ENCODE results near the gene RPL9.
A peak's percentile ranks its signal among the peaks of the same experiment; 100 is the strongest.
"Not testable (repeated sequence)": the region's sequence is repeated elsewhere in the genome, so short reads cannot be mapped to it uniquely, and the experiment has no call there.

RPL9 gene

DNA sequence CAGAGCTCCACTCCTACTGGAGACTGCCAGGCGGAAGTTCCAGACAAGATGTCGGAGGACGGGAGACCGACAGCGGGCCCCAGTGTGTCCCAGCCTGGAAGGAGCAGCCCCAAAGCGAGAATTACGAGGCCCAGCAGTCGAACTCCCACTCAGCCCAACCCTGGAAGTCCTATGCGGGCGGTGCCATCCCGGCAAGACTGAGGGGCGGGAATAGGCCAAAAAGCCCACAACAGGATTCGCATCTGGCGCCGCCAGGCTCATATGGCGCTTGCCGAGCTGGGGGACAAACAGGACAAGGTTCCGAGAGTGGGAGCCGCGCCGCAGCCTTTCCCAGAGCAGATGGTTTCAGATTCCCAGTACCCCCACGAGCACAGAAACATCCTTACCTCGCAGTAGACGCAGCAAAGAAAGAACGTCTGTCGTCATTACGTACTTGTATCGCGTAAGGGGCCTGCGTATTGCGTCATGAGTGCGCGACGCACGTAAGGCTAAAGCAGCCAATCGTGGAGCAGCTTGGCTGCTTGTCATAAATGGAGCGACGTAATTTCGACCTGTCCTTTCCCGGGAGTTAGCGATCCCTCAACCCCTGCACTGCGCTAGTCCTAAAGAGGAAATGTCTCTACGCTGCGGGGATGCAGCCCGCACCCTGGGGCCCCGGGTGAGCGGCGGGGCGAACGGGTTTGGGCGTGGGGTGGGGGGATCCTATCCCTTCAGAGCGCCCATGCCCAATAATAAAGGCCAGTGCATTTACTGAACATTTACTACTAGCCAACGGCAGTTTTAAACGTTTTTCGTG, at the start of gene RPL9, which contains the start of gene LIAS:
Gene RPL9, minus strand, starts transcription at position 418 of the 796 bp plus-strand sequence. CDS start 483 bp downstream, outside the sequence.
Gene LIAS, plus strand, starts transcription at position 552 of the 796 bp plus-strand sequence. Its CDS starts 62 bp downstream, at position 614.
- DNase-seq, result peak; percentile 96

DNA sequence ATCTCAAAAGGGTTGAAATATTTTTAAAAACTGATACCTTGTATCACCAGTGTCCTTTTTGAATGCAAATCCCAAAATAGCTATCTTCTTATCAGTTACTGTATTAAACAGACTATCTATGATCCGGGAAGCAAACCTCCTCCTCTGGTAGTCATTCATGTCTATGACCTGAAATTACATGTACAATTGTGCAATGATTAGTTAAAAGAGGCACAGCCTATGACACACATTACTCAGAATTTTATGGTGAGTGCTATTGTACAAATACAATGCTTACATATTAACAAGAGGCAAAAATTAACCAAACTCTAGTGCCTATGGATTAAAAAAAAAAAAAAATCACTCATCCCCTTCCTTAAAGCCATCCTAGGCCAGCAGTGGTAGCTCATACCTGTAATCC, 46.9 kb upstream of the RPL9 start:
- no peak for DNase-seq

DNA sequence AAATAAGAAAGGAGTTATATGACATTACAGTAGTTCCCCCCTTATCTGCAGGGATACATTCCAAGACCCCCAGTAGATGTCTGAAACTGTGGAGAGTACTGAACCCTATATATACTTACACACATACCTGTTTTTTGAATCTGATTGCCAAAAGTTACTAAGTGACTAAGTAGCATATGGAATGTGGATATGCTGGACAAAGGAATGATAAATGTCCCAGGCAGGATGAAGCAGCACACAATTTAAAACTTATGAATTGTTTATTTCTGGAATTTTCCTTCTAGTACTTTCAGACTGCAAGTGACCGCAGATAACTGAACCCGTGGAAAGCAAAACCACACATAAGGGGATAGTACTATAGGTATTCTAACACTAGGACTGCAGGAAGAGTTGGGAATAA, 45.8 kb upstream of the RPL9 start:
- DNase-seq, result no peak

GRCh38 chr4:39502664-39503035, 43.9 kb upstream of the RPL9 start:
- DNase-seq, result not testable (repeated sequence)

GRCh38 chr4:39502019-39502663, 43.4 kb upstream of the RPL9 start:
- peak; percentile 70 for DNase-seq

DNA sequence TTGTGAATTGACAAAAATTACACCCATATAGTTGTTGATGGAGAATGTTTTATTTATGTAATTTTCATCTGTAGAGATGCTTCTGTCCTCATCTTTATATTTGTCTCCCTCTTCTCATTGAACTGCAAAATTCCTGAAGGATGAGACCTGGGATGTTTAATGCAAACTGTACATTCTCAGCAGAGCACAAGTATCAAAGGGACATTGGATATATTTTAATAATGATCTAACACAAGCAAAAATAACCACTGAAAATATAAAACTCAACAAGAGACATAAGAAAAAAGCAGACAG, 40.0 kb upstream of the RPL9 start:
- DNase-seq, result no peak

DNA sequence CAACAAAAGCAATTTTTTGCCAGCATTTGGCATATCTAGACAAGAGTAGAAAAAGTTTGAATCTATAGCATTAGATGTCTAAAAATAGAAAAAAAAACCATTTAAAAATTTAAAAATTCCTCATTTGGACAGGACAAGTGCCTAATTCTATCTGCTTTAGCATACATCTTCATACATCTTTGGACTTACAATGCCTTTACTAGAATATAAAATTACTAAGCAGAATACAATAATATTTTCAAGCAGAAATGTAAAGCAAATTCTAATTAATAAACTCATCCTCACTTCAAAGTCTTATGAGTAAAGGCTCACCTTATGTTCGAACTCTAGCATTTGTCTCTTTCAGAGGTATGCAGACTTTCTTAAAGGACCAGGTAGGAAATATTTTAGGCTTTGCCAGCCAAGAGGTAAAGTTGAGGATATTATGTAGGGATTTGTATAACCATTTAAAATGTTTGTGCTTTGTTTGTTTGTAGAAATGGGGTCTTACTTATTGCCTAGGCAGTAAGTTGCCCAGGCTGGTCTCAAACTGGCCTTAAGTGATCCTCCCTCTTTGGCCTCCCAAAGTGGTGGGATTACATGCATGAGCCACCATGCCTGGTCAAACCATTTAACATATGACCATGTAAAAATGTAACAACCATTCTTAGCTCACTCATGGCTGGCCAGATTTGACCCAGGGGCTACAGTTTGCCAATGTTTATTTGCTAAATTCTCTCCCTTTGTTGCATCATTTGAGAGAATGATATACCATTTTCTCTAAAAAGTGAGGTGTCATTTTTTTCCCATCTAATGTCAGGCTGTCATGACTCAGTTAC, 39.4 kb upstream of the RPL9 start:
- DNase-seq, result no peak

GRCh38 chr4:39495446-39496213, 36.9 kb upstream of the RPL9 start:
- DNase-seq, result no peak

GRCh38 chr4:39494354-39494753, 35.6 kb upstream of the RPL9 start:
- DNase-seq, result no peak

DNA sequence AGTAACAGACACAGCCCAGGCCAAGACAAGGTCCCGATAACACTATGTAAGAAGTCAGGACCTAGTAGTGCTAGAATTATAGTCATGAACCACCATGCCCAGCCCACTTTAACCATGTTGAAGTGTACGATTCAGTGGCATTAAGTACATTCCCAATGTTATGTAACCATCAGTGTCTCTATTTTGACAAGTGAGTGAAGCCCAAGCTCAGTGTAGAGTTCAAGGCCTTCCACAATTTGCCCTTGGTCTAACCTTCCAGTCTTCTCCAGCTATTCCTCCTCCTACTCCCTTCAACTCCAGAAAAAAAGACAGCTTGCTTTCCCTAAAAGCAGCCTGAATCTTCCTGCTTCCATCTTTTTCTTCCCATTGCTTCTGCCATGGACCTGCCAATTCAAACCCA, 31.6 kb upstream of the RPL9 start:
- no peak for DNase-seq

- no peak for DNase-seq
These were observed 27.6 kb upstream of the RPL9 start for GRCh38 chr4:39486221-39486804.

DNA sequence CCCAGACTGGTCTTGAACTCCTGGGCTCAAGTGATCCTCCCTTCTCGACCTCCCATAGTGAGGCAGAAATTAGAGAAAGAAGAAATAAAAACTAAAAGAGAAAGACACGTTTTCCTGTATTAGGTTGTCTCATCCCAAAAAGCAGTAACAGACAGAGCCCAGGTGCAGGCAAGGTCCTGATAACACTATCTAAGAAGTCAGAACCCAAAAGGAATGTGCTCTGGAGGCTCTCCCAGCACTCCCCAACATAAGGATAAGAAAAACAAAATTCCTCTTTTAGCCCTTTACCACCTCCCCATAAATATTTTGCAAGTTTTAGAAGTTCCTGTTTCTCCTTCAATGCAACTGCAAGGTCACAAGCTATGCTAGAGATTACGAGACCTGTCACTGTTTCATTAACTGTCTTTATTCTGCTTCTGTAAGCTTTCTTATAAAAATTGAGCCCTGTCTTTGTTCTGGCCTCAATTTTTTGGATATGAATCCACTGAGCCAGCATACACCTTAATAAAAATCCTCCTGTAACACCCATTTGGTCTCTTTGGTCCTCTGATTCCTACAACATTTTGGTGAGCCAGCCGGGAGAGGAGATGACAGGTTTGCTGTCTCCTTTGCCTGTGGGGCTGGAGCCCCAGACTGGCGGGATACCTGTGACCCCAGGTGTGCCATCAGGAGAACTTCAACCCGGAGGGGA, 26.0 kb upstream of the RPL9 start:
- no peak for DNase-seq

DNA sequence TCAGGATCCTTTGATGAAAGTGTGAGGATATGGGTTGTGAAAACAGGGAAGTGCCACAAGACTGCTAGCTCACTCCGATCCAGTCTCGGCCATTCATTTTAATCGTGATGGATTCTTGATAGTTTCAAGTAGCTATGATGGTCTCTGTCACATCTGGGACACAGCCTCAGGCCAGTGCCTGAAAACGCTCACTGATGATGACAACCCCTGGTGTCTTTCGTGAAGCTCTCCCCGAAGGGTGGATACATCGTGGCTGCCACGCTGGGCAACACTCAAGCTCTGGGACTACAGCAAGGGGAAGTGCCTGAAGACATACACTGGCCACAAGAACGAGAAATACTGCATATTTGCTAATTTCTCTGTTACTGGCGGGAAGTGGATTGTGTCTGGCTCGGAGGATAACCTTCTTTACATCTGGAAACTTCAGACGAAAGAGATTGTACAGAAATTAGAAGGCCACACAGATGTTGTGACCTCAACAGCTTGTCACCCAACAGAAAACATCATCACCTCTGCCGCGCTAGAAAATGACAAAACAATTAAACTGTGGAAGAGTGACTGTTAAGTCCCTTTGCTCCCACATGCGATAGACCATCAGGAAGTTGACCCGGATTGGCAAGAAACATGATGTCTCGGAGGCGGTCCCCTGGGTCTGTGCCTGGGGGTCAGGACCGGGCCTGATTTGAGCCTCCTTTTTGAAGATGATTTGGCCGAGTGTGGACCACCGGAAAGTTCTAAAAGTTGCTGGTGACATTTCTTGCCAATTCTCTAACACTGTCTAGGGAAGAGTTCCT, 22.4 kb upstream of the RPL9 start:
- no peak for DNase-seq

GRCh38 chr4:39480251-39480650, 21.5 kb upstream of the RPL9 start:
- no peak for DNase-seq

- DNase-seq, result no peak
These were observed 17.6 kb upstream of the RPL9 start for GRCh38 chr4:39476187-39476895.

GRCh38 chr4:39472396-39472795, 13.7 kb upstream of the RPL9 start:
- DNase-seq, result no peak

GRCh38 chr4:39470402-39470801, 11.7 kb upstream of the RPL9 start:
- no peak for DNase-seq

GRCh38 chr4:39469429-39470077, 10.8 kb upstream of the RPL9 start:
- peak; percentile 89 for DNase-seq

DNA sequence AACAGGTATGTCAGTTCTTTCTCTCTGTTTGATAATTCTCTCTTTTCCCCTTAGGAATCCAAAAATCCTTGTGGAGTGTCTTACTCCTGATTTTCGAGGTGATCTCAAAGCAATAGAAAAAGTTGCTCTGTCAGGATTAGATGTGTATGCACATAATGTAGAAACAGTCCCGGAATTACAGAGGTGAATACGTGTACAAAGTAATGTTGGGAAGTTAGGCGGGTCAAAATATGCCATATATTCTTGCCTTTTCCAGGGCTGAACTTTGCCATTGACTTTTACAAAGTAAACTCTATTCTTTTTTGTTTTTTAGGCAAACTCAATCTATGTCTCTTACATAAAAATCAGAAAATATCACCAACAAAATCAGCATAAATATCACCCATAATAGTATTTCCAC, 8.7 kb upstream of the RPL9 start:
- no peak for DNase-seq

- DNase-seq, result no peak
These were observed 8.0 kb upstream of the RPL9 start for GRCh38 chr4:39466747-39467146.
